ENCODE results near the gene NECTIN1. TPM values are rescaled to one million over a fixed set of nuclear protein-coding genes. Genes with fewer than 3 reads are reported as not detected.
A peak's percentile ranks its signal among the peaks of the same experiment; 100 is the strongest.

NECTIN1 gene
- total RNA-seq, 3 donors from 2014 or later = 19.6 to 48.9 (median 45.1) TPM

DNA sequence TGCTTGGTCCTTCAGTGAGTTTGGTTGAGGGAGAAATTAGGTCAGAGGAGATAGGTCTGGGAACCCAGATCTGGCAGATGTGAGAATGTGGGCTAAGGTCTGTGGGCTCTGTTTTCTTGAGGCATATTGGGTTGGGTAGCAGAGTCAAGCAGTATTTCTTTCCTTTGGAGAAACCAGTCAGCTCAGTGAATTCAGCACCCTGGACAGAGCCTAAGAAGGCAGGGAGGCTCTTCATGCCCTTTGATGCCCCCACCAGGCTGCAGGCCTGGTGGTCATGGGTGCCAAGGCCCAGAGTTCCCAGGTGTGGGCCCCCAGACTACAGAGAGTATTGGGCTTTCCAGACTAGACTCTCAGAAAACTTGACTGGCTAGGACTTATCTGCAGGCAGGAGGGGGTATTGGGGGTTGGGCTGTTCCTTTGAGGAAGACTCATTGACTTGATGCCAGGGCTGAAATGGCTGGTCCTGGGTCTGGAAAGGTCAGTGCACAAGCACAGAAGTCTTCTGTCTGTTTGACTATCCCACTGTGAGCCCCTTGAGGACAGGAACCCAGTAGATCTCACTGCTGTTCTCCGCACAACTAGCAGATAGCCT, 45.3 kb upstream of the NECTIN1 start:
- Histone ChIP-seq H3K4me3 (no peak overlapping the region), H3K4me1 (ENCODE audit: low read depth) (no peaks in the 10 kb centered on the region), H3K9me3 (no peaks in the 10 kb centered on the region), H3K36me3 (ENCODE audit: low read depth) (no peaks in the 10 kb centered on the region)
- TF ChIP-seq, protein P1, sequence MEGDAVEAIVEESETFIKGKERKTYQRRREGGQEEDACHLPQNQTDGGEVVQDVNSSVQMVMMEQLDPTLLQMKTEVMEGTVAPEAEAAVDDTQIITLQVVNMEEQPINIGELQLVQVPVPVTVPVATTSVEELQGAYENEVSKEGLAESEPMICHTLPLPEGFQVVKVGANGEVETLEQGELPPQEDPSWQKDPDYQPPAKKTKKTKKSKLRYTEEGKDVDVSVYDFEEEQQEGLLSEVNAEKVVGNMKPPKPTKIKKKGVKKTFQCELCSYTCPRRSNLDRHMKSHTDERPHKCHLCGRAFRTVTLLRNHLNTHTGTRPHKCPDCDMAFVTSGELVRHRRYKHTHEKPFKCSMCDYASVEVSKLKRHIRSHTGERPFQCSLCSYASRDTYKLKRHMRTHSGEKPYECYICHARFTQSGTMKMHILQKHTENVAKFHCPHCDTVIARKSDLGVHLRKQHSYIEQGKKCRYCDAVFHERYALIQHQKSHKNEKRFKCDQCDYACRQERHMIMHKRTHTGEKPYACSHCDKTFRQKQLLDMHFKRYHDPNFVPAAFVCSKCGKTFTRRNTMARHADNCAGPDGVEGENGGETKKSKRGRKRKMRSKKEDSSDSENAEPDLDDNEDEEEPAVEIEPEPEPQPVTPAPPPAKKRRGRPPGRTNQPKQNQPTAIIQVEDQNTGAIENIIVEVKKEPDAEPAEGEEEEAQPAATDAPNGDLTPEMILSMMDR (IDR thresholded peaks at IDR 0.05) = no peak
- no peak for ATAC-seq
- intact Hi-C loops (cut with DNase I, micrococcal nuclease) = no loop called here
- peak in 1 of 3 donors; percentile 59 for DNase-seq

DNA sequence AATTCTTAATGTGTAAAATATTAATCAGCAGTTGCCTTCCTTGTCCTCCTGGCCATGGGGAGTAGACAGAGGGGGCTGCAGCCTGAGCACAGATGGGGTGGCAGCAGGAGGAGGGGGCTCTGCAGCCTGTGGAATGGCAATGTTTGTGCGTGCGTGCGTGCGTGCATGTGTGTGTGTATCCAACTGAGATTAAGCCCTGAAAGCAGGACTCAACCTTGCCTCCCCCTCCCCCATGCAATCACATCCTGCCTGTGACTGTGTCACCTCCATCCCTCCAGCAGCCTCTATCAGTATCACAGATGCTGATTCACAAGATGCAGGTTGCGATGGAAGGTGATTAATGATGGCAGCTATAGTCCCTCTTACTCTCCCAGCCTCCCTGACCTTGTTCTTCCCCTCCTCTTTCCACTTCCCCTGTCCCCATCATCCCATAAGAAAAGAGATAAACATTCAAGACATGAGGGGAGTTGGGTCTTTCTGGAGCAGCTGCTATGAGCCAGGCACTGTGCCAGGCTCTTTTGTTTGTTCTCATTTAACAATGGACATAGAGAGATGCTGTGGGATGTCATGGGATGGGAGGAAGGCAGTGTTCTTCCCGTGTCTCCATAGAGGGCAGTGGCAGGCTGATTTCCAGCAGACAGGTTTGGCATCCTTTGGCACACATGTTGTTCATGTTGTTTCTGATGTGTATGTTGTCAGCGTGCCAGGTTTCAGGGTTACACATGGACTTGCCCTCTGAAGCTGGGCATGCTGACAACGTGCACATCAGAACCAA, 43.8 kb upstream of the NECTIN1 start:
- no peak for DNase-seq
- no peaks in the 10 kb centered on the region for H3K9me3 ChIP-seq
- H3K4me3 ChIP-seq = no peak overlapping the region
- no peak for ATAC-seq
- H3K36me3 ChIP-seq (ENCODE audit: low read depth) = no peaks in the 10 kb centered on the region
- TF ChIP-seq, protein P1 (IDR thresholded peaks at IDR 0.05) = no peak
- H3K4me1 ChIP-seq (ENCODE audit: low read depth) = no peaks in the 10 kb centered on the region
- intact Hi-C loops (cut with DNase I, micrococcal nuclease) = no loop called here

DNA sequence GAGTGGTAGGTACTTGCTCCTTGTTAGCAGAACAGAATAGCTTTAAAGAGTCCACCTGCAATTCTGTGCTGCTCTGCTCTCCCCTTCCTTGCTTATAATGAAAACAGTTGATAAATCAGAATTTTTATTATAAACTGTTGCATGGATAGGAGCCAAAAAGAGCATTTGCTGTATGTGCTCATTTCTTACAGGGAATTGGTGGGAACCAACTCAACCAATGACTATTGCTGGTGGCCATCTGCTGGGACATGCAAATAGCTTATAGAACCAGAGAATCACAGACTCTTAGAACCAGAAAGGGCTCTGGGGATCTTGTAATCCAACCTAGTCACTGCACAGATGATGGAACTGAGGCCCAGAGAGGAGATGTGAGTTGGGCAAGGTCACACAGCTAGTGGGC, 43.1 kb upstream of the NECTIN1 start:
- H3K4me3 ChIP-seq = no peak overlapping the region
- TF ChIP-seq, protein P1 (IDR thresholded peaks at IDR 0.05) = no peak

DNA sequence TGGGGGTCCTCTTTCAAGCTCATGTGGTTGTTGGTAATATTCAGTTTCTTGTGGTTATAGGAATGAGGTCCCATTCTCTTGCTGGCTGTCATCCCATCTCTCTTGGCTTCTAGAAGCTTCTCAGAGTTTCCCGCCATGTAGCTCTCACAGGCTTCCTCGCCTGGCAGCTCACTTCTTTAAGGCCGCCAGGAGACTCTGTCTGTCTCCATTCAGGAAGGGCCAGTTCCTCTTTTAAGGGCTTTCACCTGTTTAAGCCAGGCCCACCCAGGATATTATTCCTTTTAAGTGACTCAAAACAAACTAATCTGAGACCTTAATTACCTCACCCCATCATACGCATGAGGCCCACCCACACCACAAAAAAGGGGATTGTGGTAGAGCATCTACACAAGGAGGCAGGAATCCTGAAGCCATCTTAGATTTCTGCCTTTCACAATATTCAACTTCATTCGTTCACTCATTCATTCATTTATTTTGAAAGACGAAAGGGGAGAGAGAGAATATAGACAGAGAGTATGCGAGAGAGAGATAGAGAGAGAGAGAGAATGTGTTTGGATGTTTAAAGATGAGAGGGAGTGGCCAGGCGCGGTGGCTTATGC, 42.3 kb upstream of the NECTIN1 start:
- TF ChIP-seq, protein P1 (IDR thresholded peaks at IDR 0.05) = no peak
- DNase-seq (no peak), ATAC-seq (no peak)
- H3K36me3 ChIP-seq (ENCODE audit: low read depth) = no peaks in the 10 kb centered on the region
- H3K9me3 ChIP-seq = no peaks in the 10 kb centered on the region
- no peaks in the 10 kb centered on the region for H3K4me1 ChIP-seq (ENCODE audit: low read depth)
- no peak overlapping the region for H3K4me3 ChIP-seq
- intact Hi-C loops (cut with DNase I, micrococcal nuclease) = no loop called here

More for the DNA sequence above, 43.1 kb upstream of the NECTIN1 start:
- Histone ChIP-seq H3K36me3 (ENCODE audit: low read depth) (no peaks in the 10 kb centered on the region), H3K4me1 (ENCODE audit: low read depth) (no peaks in the 10 kb centered on the region), H3K9me3 (no peaks in the 10 kb centered on the region)
- DNase-seq (no peak), ATAC-seq (no peak)
- intact Hi-C loops (cut with DNase I, micrococcal nuclease) = no loop called here

DNA sequence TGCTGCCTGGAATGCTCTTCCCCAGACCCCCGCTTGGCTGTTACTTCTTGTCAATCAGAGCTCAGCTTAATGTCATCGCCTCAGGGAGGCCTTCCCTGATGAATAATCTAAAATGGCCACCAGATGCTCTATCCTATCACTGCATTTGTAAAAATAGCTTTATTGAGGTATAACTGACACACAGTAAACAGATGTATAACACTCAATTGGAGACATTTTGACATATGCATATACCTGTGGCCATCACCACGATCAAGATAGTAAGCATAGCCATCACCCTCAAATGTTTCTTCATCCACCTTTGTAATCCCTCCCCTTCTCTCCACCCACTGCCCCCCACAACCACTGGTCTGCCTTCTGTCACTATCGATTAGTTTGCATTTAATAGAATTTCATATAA, 36.6 kb upstream of the NECTIN1 start:
- H3K4me3 ChIP-seq = no peak overlapping the region
- no peaks in the 10 kb centered on the region for H3K36me3 ChIP-seq (ENCODE audit: low read depth)
- H3K4me1 ChIP-seq (ENCODE audit: low read depth) = no peaks in the 10 kb centered on the region
- ATAC-seq = no peak
- intact Hi-C loops (cut with DNase I, micrococcal nuclease) = no loop called here
- DNase-seq = no peak
- TF ChIP-seq, protein P1 (IDR thresholded peaks at IDR 0.05) = no peak
- no peaks in the 10 kb centered on the region for H3K9me3 ChIP-seq
